HEK293T (cell line): ENCODE measurements around the gene SLC25A6.

Experiments used
- CTCF ChIA-PET: fragments of 350-600 bp; formaldehyde crosslinking; extraction: SDS; loops from one replicate; lab custom pipeline; 2021; ENCODE audit warnings: antibody characterized with exemption, inconsistent platforms; lab: Yijun Ruan, JAX
- POLR2A ChIA-PET: fragments of 350-600 bp; formaldehyde crosslinking; extraction: SDS; loops from one replicate; lab custom pipeline; 2020; ENCODE audit warnings: antibody characterized with exemption, inconsistent platforms; lab: Yijun Ruan, JAX
- DNase-seq: peaks from one replicate; pipeline ENCODE4 v3.0.0; 2012; ENCODE audit warnings: mixed read lengths; ENCODE audit errors: extremely low spot score
- ARNT ChIP-seq: fragments of 450-650 bp; IDR thresholded peaks from 2 replicates; pipeline ENCODE4 v1.6.1; 2017; ENCODE audit warnings: mild to moderate bottlenecking
- BHLHE40 ChIP-seq: fragments of 450-650 bp; IDR thresholded peaks from 2 replicates; pipeline ENCODE4 v1.6.1; 2016; ENCODE audit warnings: mild to moderate bottlenecking, moderate library complexity, borderline replicate concordance
- CTBP1 ChIP-seq: fragments of 450-650 bp; IDR thresholded peaks from 2 replicates; pipeline ENCODE4 v1.6.1; 2016; ENCODE audit warnings: borderline replicate concordance
- ELF4 ChIP-seq: fragments of 450-650 bp; IDR thresholded peaks from 2 replicates; pipeline ENCODE4 v1.6.1; 2017; ENCODE audit warnings: antibody characterized with exemption
- FOXA1 ChIP-seq: fragments of 450-650 bp; IDR thresholded peaks from 2 replicates; pipeline ENCODE4 v1.6.1; 2016; ENCODE audit warnings: mild to moderate bottlenecking
- FOXK2 ChIP-seq: fragments of 450-650 bp; IDR thresholded peaks from 2 replicates; pipeline ENCODE4 v1.6.1; 2016; ENCODE audit warnings: mild to moderate bottlenecking
- FOXM1 ChIP-seq: fragments of 450-650 bp; IDR thresholded peaks from 2 replicates; pipeline ENCODE4 v1.6.1; 2017; ENCODE audit warnings: mild to moderate bottlenecking, borderline replicate concordance
- HDGF ChIP-seq: fragments of 450-650 bp; IDR thresholded peaks from 2 replicates; pipeline ENCODE4 v1.6.1; 2017; ENCODE audit warnings: antibody characterized with exemption, borderline replicate concordance
- L3MBTL2 ChIP-seq: fragments of 450-650 bp; conservative IDR thresholded peaks from 2 replicates; pipeline ENCODE4 v1.6.1; 2016; ENCODE audit warnings: mild to moderate bottlenecking
- LEF1 ChIP-seq: fragments of 450-650 bp; IDR thresholded peaks from 2 replicates; pipeline ENCODE4 v1.6.1; 2017; ENCODE audit warnings: mild to moderate bottlenecking, borderline replicate concordance
- NFRKB ChIP-seq: fragments of 450-650 bp; IDR thresholded peaks from 2 replicates; pipeline ENCODE4 v1.6.1; 2016; ENCODE audit warnings: mild to moderate bottlenecking, moderate library complexity
- SP1 ChIP-seq: fragments of 450-650 bp; IDR thresholded peaks from 2 replicates; pipeline ENCODE4 v1.6.1; 2017
- SUZ12 ChIP-seq: fragments of 450-650 bp; IDR thresholded peaks from 2 replicates; pipeline ENCODE4 v1.6.1; 2016; ENCODE audit warnings: mild to moderate bottlenecking
- TARDBP ChIP-seq: fragments of 450-650 bp; IDR thresholded peaks from 2 replicates; pipeline ENCODE4 v1.6.1; 2016
- ZNF384 ChIP-seq: fragments of 450-650 bp; IDR thresholded peaks from 2 replicates; pipeline ENCODE4 v1.6.1; 2016
- TF ChIP-seq, protein P1 (sequence below): fragments of 450-650 bp; IDR thresholded peaks from 2 replicates; pipeline ENCODE4 v1.6.1; 2016

The SLC25A6 gene

DNA sequence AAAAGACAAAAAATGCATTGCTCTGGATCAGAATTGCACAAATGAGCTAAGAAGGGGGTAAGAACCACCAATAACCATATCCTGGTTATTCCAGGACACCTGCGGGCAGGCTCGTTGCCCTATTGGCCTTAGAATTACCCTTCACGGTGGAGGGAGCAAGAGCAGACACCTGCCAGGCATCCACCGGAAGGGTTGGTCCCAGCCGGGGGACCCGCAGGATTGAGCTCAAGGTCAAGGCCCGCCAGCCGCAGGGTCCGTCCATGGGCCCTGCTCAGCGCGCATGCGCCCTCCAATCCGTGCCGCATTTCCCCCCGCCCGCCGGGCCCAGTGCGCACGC lies 575 bp downstream of the SLC25A6 start:
- CTCF ChIA-PET = no interaction called here
- peak; percentile 90 for DNase-seq
- TF ChIP-seq, protein P1, sequence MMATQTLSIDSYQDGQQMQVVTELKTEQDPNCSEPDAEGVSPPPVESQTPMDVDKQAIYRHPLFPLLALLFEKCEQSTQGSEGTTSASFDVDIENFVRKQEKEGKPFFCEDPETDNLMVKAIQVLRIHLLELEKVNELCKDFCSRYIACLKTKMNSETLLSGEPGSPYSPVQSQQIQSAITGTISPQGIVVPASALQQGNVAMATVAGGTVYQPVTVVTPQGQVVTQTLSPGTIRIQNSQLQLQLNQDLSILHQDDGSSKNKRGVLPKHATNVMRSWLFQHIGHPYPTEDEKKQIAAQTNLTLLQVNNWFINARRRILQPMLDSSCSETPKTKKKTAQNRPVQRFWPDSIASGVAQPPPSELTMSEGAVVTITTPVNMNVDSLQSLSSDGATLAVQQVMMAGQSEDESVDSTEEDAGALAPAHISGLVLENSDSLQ = no peak
- TF ChIP-seq HDGF = 0 out of 2 replicates have a peak, but pooled peaks have one; percentile 15
- POLR2A ChIA-PET = no interaction called here

DNA sequence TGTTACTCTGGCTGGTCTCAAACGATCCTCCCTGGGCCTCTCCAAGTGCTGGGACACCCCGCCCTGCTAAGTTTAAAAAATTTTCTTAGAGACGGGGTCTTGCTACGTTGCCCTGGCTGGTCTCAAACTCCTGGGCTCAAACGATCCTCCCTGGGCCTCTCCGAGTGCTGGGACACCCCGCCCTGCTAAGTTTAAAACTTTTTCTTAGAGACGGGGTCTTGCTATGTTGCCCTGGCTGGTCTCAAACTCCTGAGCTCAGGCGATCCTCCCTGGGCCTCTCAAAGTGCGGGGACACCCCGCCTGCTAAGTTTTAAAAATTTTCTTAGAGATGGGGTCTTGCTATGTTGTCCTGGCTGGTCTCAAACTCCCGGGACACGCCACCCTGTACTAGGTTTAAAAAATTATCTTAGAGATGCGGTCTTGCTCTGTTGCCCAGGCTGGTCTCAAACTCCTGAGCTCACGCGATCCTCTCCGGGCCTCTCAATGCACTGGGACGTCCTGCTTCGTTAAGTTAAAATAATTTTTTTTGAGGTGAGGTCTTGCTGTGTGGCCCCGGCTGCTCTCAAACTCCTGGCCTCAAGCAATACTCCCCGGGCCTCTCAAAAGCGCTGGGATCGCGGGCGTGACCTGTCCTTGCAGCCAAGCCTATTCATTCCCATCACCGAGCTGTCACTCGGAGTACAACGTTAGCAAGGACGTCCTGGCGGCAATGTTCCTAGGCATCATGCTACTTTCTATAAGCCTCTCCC lies 1.1 kb downstream of the SLC25A6 start:
- POLR2A ChIA-PET = no interaction called here
- TF ChIP-seq SUZ12 (no peak), FOXM1 (no peak), LEF1 (no peak), NFRKB (no peak), TARDBP (no peak), HDGF (no peak), L3MBTL2 (no peak), SP1 (no peak), ARNT (no peak), CTBP1 (no peak), BHLHE40 (no peak), ZNF384 (no peak), ELF4 (no peak), FOXA1 (no peak), FOXK2 (no peak)
- no peak for DNase-seq
- CTCF ChIA-PET = no interaction called here

DNA sequence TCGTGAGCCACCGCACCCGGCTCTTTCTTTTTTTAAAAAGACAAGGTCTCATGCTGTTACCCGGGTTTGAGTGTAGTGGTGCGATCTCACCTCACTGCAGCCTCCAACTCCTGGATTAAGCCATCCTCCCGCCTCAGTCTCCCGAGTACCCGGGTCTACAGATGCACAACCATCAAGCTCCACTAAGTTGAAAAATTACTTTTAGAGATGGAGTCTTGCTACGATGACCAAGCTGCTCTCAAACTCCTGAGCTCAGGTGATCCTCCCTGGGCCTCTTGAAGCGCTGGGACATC lies 2.0 kb downstream of the SLC25A6 start:
- DNase-seq = no peak
- ChIA-PET POLR2A (no interaction called here), CTCF (no interaction called here)
- TF ChIP-seq CTBP1 = no peak
- no peak for TF ChIP-seq L3MBTL2
- no peak for TF ChIP-seq ARNT

DNA sequence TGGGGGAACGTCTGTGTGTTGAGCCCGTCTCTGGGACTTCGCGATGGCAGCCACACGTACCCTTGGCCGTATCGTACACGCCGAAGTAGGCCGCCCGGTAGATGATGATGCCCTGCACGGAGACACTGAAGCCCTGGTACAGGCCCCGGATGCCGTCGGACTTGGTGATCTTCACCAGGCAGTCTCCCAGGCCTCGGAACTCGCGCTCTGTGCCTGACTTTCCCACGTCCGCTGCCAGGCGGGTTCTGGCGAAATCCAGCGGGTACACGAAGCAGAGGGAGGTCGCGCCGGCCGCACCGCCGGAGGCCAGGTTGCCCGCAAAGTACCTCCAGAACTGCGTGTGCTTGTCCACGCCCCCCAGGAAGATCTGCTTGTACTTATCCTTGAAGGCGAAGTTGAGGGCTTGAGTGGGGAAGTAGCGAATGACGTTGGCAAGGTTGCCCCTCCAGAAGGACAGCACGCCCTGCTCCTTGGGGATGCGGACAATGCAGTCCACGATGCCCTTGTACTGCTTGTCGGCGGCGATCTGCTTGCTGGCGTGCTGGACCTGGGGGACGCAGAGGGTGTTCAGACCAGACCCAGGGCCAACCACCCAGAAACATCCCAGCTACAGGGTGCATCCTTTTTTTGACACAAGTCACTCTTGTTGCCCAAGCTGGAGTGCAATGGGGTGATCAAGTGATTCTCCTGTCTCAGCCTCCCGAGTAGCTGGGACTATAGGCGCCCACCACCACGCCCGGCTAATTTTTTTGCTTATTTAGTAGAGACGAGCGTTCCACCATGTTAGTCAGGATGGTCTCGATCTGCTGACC lies 2.5 kb downstream of the SLC25A6 start:
- no peak for TF ChIP-seq FOXM1
- TF ChIP-seq ZNF384 = no peak
- no peak for TF ChIP-seq TARDBP
- TF ChIP-seq FOXK2 = no peak
- TF ChIP-seq, protein P1 = no peak
- no peak for TF ChIP-seq ELF4
- ChIA-PET CTCF (no interaction called here), POLR2A (no interaction called here)
- DNase-seq = no peak

DNA sequence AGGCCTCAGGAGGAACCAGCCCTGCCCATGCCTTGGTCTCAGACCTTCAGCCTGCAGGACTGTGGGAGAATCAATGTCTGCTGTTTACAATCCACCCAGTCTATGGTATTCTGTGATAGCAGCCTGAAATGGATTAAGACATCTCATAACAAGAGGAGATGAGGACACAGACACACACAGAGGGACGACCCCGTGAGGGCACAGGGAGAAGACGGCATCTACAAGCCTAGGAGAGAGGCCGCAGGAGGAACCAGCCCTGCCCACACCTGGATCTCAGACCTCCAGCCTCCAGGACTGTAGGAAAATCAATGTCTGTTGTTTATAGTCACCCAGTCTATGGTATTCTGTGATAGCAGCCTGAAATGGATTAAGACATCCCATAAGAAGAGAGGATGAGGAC lies 3.3 kb downstream of the SLC25A6 start:
- no peak for DNase-seq
- ChIA-PET POLR2A (no interaction called here), CTCF (no interaction called here)
- TF ChIP-seq L3MBTL2 (no peak), CTBP1 (no peak), ELF4 (no peak), LEF1 (no peak), HDGF (no peak), ARNT (no peak), TARDBP (no peak), BHLHE40 (no peak), FOXA1 (no peak), FOXM1 (no peak), FOXK2 (no peak), ZNF384 (no peak), SUZ12 (no peak), SP1 (no peak), NFRKB (no peak)
- TF ChIP-seq, protein P1 = no peak

DNA sequence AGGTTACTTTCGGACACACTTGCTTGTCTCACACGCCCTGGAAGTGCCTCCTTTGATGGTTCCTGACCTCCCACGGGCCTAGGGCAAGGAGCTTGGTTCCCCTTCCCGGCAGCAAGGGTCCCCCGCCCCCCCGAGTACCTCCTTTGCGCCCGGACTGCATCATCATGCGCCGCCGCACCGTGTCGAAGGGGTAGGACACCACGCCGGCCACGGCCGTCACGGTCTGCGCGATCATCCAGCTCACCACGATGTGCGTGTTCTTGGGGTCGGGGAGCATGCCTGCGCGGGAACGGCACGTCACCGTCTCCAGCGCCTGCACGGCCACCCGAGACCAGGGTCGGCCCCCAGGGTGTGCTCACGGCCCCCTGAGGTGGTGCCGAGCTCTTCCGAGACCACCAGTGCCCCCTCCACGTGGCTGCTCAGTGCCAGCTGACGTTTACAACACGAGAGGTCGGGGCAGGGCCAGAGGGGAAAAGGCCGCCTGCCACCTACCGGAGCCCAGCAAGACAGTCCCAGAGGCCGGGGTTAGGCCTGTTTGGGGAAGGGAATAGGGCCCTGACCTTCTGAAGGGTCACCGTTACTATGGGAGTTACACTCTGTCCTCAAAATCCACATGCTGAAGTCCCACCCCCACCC lies 4.7 kb downstream of the SLC25A6 start:
- ChIA-PET CTCF (no interaction called here), POLR2A (no interaction called here)
- DNase-seq = no peak
- no peak for TF ChIP-seq ZNF384
- TF ChIP-seq ARNT = no peak
- no peak for TF ChIP-seq FOXA1
- no peak for TF ChIP-seq CTBP1
- TF ChIP-seq NFRKB = no peak
- no peak for TF ChIP-seq FOXM1
- TF ChIP-seq, protein P1 = no peak
- TF ChIP-seq TARDBP = no peak
- no peak for TF ChIP-seq HDGF
- TF ChIP-seq LEF1 = no peak
- TF ChIP-seq FOXK2 = no peak
- no peak for TF ChIP-seq BHLHE40
- TF ChIP-seq SP1 = no peak
- TF ChIP-seq L3MBTL2 = no peak
- no peak for TF ChIP-seq ELF4
- no peak for TF ChIP-seq SUZ12
